ENCODE data around the gene TMEM209.
"Not testable (repeated sequence)": the region's sequence is repeated elsewhere in the genome, so short reads cannot be mapped to it uniquely, and the experiment has no call there.

The TMEM209 gene

GRCh38 chr7:130195396-130195795 lies 9.8 kb downstream of the TMEM209 start:
- no peak overlapping the region for H3K4me3 ChIP-seq (ENCODE audit: low read depth, low read length)
- no peak for TF ChIP-seq CTCF (IDR thresholded peaks at IDR 0.05; ENCODE audit: low read depth, low read length)

GRCh38 chr7:130191791-130192190 lies 13.4 kb downstream of the TMEM209 start:
- no peak for TF ChIP-seq CTCF (IDR thresholded peaks at IDR 0.05; ENCODE audit: low read depth, low read length)
- H3K4me3 ChIP-seq (ENCODE audit: low read depth, low read length): no peak overlapping the region

GRCh38 chr7:130189343-130189742 lies 15.9 kb downstream of the TMEM209 start:
- H3K4me3 ChIP-seq (ENCODE audit: low read depth, low read length): no peak overlapping the region
- no peak for TF ChIP-seq CTCF (IDR thresholded peaks at IDR 0.05; ENCODE audit: low read depth, low read length)

DNA sequence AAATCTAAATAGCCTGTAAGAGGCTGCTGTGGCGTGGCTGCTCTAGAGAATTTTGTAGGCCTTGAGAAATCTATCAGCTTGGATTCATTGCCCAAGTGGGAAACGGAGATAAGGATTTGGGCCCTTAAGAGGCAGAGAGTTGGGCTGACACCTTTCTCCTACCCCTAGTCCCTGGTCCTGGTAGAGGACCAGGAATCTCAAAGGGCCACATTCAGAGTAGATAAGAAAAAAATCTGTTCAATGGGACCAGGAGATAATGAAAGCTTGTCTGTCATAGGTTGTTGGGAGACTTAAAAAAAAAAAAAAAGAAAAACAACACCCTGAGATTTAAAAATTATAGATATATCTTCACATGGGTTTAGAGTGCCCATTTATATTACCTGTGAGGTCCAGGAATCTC lies 17.8 kb downstream of the TMEM209 start:
- H3K4me3 ChIP-seq (ENCODE audit: low read depth, low read length): no peak overlapping the region

GRCh38 chr7:130184349-130184748 lies 20.9 kb downstream of the TMEM209 start:
- H3K4me3 ChIP-seq (ENCODE audit: low read depth, low read length): not testable (repeated sequence)

More for the DNA sequence above, 17.8 kb downstream of the TMEM209 start:
- TF ChIP-seq CTCF (IDR thresholded peaks at IDR 0.05; ENCODE audit: low read depth, low read length): no peak

- H3K4me3 ChIP-seq (ENCODE audit: low read depth, low read length): no peak overlapping the region
- no peak for TF ChIP-seq CTCF (IDR thresholded peaks at IDR 0.05; ENCODE audit: low read depth, low read length)
These were observed 22.2 kb downstream of the TMEM209 start for GRCh38 chr7:130182990-130183389.

- TF ChIP-seq CTCF (IDR thresholded peaks at IDR 0.05; ENCODE audit: low read depth, low read length): no peak
- no peak overlapping the region for H3K4me3 ChIP-seq (ENCODE audit: low read depth, low read length)
These were observed 24.0 kb downstream of the TMEM209 start for GRCh38 chr7:130181263-130181605.

GRCh38 chr7:130180571-130181262 lies 24.5 kb downstream of the TMEM209 start:
- no peak for TF ChIP-seq CTCF (IDR thresholded peaks at IDR 0.05; ENCODE audit: low read depth, low read length)
- H3K4me3 ChIP-seq (ENCODE audit: low read depth, low read length): no peak overlapping the region

All from WI38 (cell line).